ENCODE measurements around the gene FAM53B. TPM values are rescaled to one million over a fixed set of nuclear protein-coding genes. Genes with fewer than 3 reads are reported as not detected.
A peak's percentile ranks its signal among the peaks of the same experiment; 100 is the strongest.

FAM53B gene
- polyA plus RNA-seq, 6 donors from 2014 or later, result 19.6 to 141 (median 31.5) TPM

DNA sequence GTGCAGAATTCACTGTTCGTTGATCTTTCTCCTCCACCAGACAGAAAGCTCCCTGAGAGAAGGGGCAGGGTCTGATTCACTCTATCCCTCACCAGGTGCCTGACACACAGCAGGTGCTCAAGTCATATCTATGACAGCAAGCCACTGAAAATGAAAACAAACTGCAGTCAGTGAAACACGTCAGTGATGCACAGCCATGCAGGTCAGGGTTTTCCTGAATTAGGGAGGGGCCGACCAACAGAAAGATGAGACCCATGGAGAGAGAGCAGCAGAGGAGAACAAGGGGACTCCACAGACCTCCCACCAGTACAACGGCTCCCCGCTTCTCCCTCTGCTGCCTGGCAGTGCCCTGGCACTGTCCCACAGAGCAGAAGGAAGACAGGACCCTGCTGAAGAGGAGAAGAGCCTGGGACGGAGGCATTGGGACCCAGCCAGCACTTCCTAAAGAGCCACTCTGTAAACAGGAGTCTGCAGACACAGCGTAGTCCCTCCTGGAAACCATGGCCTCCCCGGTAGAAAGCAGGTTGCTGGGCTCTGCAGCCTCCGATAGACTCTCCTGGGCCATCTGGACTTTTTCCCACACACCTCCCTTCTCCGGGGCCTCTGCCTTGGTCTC, 50.3 kb downstream of the FAM53B start:
- Mint-ChIP-seq H3K27ac (peak overlapping the region; percentile 93 to 99 (median 97)), H3K4me1 (peaks cover 57 to 79% (median 71%) of the 10 kb centered on the region in 3 donors), H3K36me3 (peaks cover 9 to 15% of the 10 kb centered on the region in 2 donors), H3K9me3 (no peaks in the 10 kb centered on the region), H3K4me3 (peak overlapping the region in 7 of 8 donors; percentile 1 to 69 (median 39)), H3K27me3 (no peaks in the 10 kb centered on the region)
- peak; percentile 68 to 75 for ATAC-seq (ENCODE audit: low read depth in 2 of 2)
- peak; percentile 53 for DNase-seq

DNA sequence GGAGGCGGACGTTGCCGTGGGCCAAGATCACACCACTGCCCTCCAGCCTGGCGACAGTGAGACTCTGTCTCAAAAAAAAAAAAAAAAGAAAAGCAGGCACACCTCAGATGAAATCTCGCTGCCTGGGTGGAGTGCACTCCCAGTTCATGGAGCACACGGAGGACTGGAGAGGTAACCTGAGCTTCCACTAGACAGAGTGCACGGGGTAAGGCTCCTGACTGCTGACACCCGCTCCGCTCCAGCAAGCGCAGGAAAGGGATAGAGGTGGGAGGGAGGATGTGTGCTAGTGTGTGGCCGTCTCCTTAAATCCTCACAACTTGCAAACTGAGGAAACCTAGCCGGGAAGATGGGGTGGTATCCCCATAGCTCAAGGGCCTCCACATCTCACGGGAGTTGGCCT, 50.8 kb downstream of the FAM53B start:
- Mint-ChIP-seq H3K4me3 (peak overlapping the region in 4 of 8 donors; percentile 1 to 66 (median 30)), H3K27me3 (no peaks in the 10 kb centered on the region), H3K4me1 (peaks cover 54 to 78% (median 71%) of the 10 kb centered on the region in 3 donors), H3K27ac (peak overlapping the region; percentile 93 to 99 (median 96)), H3K36me3 (peaks cover 9 to 15% of the 10 kb centered on the region in 2 donors), H3K9me3 (no peaks in the 10 kb centered on the region)
- no peak for ATAC-seq (ENCODE audit: low read depth in 2 of 2)
- DNase-seq, result no peak

DNA sequence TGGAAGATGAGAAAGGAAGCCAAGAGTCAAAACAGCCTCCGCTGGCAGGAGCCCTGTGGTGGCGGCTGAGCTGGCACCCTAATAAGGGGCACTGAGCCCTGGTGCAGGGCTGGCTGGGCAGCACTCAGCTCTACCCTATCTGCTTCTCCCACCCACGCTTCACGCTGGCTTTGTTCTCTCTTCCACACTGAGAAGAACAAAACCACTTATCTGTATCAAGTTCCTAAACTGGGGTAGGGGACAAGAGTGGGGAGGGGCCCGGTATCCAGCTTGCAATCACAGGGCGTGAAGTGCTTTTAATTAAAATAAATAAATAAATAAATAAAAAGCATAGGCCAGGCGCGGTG, 52.1 kb downstream of the FAM53B start:
- H3K36me3 Mint-ChIP-seq, result peaks cover 9 to 15% of the 10 kb centered on the region in 2 donors
- no peak overlapping the region for H3K4me3 Mint-ChIP-seq
- peaks cover 52 to 78% (median 71%) of the 10 kb centered on the region in 3 donors for H3K4me1 Mint-ChIP-seq
- DNase-seq (no peak), ATAC-seq (ENCODE audit: low read depth in 2 of 2) (no peak)
- peak overlapping the region in 4 of 6 donors; percentile 73 to 86 (median 80) for H3K27ac Mint-ChIP-seq
- no peaks in the 10 kb centered on the region for H3K9me3 Mint-ChIP-seq
- H3K27me3 Mint-ChIP-seq, result no peaks in the 10 kb centered on the region

DNA sequence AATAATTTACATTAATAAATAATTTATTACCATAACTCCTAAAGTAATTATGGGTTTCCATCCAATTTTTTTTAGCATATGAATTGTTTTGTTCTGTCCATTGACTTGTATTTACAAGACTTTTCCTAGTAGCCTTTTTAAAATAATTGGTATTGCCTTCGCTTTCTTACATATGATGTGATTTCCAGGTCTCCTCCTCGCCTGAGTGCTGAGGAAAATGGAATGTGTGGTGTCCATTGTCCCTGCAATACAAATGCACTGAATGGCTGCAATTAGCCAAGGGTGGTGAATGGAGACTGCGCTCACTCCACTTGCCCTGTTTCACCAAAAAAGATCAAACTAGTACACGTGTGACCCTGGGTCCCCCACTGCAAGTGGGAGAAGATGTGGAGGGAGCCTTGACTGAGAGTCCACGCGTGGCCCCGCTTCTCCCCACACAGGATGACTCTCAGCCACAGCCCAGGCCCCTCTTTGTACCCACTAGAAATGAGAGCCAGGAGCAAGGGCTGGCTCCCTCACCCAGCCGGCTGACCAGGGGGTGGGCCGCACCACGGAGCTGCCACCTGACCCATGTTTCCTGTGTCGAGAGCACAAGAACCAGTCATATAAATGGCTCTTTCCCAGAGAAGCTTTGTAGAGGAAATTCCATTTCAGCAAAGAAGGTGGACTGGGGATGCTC, 52.6 kb downstream of the FAM53B start:
- ATAC-seq (ENCODE audit: low read depth in 2 of 2), result no peak
- no peak for DNase-seq
- Mint-ChIP-seq H3K36me3 (peaks cover 9 to 15% of the 10 kb centered on the region in 2 donors), H3K4me1 (peaks cover 52 to 78% (median 71%) of the 10 kb centered on the region in 3 donors), H3K9me3 (no peaks in the 10 kb centered on the region), H3K27me3 (no peaks in the 10 kb centered on the region), H3K27ac (peak overlapping the region; percentile 73 to 95 (median 82)), H3K4me3 (no peak overlapping the region)

DNA sequence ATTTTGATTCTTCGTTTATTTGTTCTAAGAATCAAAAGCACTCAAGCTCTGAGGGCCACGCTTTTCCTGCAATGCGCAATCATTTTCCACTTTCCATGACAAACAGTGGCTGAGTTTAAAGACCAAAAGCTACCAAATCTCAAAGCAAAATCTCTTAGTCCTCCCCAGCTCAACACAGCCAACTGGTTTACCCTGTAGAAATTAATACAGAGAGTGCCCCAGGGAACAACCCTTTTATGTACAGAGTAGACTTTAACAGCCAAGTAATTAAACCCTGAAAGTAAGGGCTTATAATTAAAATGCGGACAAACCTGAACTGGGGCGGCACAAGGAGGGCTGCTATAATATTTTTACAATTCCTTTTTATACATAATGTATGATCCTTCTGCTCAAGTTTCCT, 53.2 kb downstream of the FAM53B start:
- peaks cover 52 to 78% (median 71%) of the 10 kb centered on the region in 3 donors for H3K4me1 Mint-ChIP-seq
- H3K36me3 Mint-ChIP-seq, result peaks cover 9 to 15% of the 10 kb centered on the region in 2 donors
- no peak for DNase-seq
- ATAC-seq (ENCODE audit: low read depth in 2 of 2), result no peak
- H3K4me3 Mint-ChIP-seq, result no peak overlapping the region
- no peaks in the 10 kb centered on the region for H3K9me3 Mint-ChIP-seq
- no peaks in the 10 kb centered on the region for H3K27me3 Mint-ChIP-seq
- H3K27ac Mint-ChIP-seq, result peak overlapping the region in 2 of 6 donors; percentile 11 to 83

DNA sequence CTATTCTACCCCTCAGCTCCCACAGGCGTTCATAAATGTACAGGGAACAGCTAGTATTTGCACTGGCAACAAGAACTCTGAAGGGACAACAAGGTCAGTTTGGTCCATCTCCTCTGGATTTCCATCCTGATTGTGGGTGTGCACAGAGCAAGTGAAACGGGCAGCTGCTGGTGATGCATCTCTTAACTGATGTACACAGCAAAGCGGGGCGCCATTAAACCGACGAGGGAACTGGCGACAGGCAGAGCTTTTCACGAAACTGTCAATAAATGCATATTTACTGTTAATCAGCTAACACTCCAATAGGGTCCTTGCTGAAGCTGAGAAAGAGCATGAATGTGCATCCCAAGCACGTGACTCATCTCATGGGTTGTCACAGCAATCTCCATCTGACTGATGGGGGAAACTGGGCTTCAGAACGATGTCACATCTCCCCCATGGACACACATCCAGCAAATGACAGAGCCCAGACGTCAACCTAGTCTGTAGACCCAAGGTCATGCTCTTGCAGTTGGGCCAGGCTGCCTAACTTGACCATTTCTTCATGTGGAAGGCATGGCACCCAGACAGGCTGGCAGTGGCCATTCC, 54.2 kb downstream of the FAM53B start:
- DNase-seq (no peak), ATAC-seq (ENCODE audit: low read depth in 2 of 2) (no peak)
- no peaks in the 10 kb centered on the region for H3K27me3 Mint-ChIP-seq
- H3K36me3 Mint-ChIP-seq, result peaks cover 9 to 12% of the 10 kb centered on the region in 2 donors
- H3K9me3 Mint-ChIP-seq, result no peaks in the 10 kb centered on the region
- peaks cover 55 to 81% (median 76%) of the 10 kb centered on the region in 3 donors for H3K4me1 Mint-ChIP-seq
- H3K27ac Mint-ChIP-seq, result peak overlapping the region in 3 of 6 donors; percentile 47 to 86 (median 83)
- H3K4me3 Mint-ChIP-seq, result peak overlapping the region in 1 of 8 donors; percentile 16

DNA sequence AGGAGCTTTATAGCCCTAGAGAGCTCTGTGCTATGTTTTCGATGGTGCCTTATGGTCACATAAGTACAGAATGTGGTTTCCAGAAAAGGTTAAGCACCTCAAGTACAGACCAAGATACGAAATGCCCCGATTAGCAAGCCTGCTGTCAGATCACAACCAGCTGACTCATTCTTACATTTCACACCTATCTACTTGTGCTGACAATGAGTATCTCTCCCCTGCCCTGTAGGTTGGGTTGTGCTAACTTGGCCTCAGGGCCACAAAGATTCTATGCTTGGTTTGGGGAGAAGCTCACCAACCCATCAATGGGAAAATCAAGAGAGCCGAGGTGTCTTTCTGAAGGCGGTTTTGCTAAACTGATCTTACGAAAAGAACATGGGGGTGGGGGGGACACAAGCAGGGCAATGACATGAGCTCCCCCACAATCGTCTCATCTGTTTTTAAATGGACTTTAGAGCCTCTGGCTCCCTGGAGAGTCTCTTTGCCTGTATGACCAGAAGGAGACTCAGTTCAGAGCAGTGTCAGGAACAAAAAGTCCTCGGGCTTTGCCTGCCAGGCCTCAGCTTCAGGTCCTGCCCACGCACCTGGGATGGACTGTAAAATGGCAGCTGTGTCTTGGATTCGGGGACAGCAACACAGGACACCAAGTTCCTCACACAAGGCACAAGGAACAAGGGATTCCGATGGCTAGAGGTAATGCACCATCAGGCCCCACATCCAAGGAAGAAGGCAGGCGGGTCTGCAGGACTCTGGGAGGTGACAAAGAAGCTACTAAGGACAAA, 55.1 kb downstream of the FAM53B start:
- Mint-ChIP-seq H3K27ac (peak overlapping the region; percentile 47 to 86 (median 81)), H3K36me3 (peaks cover 6 to 8% of the 10 kb centered on the region in 2 donors), H3K4me3 (peak overlapping the region in 1 of 8 donors; percentile 30), H3K9me3 (no peaks in the 10 kb centered on the region), H3K4me1 (peaks cover 55 to 81% (median 76%) of the 10 kb centered on the region in 3 donors), H3K27me3 (no peaks in the 10 kb centered on the region)
- no peak for ATAC-seq (ENCODE audit: low read depth in 2 of 2)
- no peak for DNase-seq

DNA sequence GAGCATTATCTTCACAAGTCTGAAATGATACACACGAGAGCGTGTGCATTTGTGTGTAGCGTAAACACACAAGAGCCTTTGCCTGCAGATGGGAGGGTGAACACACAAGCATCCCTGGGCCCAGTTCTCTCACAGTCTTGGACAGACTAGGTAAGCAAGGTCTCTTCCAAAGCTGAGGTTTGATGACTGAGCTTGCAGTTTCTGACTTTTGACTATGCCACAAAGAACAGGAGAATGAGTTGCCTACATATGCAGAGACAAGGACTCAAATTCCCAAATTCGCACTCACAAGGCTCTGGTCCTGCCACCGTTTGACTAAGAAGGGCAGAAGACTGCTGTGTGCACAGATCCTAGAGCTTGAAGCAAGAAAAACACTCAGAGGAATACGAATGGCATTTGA, 55.8 kb downstream of the FAM53B start:
- Mint-ChIP-seq H3K27me3 (no peaks in the 10 kb centered on the region), H3K27ac (peak overlapping the region; percentile 54 to 94 (median 84)), H3K9me3 (no peaks in the 10 kb centered on the region), H3K36me3 (peaks cover 0 to 8% of the 10 kb centered on the region in 2 donors), H3K4me1 (peaks cover 55 to 81% (median 76%) of the 10 kb centered on the region in 3 donors), H3K4me3 (no peak overlapping the region)
- no peak for DNase-seq
- no peak for ATAC-seq (ENCODE audit: low read depth in 2 of 2)

DNA sequence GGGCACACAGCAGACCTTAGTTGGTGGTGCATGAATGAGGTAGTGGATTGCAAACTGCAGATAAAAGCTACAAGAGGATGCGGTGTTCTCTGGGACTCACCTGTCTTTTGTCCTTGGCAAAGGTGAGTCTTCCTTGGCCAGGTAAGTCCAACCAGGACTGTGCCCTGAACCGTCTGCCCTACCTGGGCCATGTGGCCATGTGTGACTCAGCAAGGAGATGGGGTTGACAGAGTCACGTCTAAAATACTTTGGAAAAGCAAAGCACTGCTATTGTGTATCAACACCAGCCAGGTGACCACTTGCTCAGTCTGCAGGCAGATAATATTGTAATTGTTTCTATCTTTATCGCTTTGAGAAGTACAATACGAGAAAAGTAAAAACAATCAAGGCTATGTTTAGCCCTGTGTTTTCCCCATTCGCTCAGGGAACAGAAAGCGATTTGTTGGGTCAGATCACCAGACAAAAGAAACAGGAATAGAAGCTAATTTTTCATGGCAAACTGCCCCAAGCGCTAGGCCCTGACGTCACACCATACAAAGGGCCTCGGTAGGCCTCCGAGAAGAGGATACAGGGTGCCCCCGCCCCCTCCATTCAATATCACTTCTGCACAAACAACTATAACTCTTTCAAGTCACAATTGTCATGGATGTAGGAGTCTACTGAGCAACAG, 57.3 kb downstream of the FAM53B start:
- ATAC-seq (ENCODE audit: low read depth in 2 of 2) (peak; percentile 30 to 64), DNase-seq (peak; percentile 34)
- no peaks in the 10 kb centered on the region for H3K27me3 Mint-ChIP-seq
- peak overlapping the region; percentile 83 to 98 (median 93) for H3K27ac Mint-ChIP-seq
- no peaks in the 10 kb centered on the region for H3K9me3 Mint-ChIP-seq
- peaks cover 0 to 8% of the 10 kb centered on the region in 2 donors for H3K36me3 Mint-ChIP-seq
- H3K4me1 Mint-ChIP-seq, result peaks cover 61 to 86% (median 81%) of the 10 kb centered on the region in 3 donors
- H3K4me3 Mint-ChIP-seq, result peak overlapping the region in 7 of 8 donors; percentile 33 to 82 (median 65)

DNA sequence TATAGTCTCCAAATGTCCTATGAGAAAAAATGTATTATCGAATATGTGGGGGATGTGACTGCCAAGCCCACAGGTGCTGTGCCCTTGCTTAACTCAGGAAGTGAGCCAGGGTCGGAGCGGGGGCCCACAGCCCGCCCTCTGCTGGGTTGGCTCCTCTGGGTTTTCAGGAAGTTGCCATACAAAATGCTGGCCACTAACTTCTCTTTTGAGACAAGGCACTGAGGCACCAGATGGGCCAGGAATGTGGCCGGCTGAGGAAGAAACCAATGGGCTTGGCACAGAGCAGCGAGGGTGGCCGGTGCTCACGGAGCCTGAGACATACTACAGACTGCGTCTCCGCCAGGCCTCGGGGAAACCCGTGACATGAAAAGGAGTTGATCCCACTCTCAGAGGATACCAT, 58.9 kb downstream of the FAM53B start:
- Mint-ChIP-seq H3K27me3 (no peaks in the 10 kb centered on the region), H3K4me1 (peaks cover 61 to 91% (median 89%) of the 10 kb centered on the region in 3 donors)

DNA sequence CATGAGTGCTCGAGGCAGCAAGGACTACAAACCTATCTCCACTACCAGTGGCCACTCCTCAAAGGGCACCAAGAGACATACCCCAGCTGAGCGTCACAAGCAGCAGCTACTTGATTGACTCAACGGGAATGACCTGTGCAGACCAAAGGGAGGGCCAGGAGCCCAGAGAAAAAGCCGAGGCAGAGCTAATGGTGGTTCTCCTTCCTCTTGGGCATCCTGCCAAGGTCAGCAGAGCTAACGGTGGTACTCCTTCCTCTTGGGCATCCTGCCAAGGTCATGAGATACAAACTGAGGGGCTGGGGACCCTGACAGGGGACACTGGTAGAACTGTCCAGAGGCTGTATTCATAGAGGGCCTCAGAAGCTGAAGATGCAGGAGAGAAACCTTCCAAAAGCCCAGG, 60.4 kb downstream of the FAM53B start:
- no peak for DNase-seq
- peaks cover 7 to 8% of the 10 kb centered on the region in 2 donors for H3K36me3 Mint-ChIP-seq
- peak overlapping the region; percentile 2 to 87 (median 76) for H3K4me3 Mint-ChIP-seq

More for the DNA sequence above, 58.9 kb downstream of the FAM53B start:
- ATAC-seq (ENCODE audit: low read depth in 2 of 2), result peak; percentile 76 to 82
- H3K4me3 Mint-ChIP-seq, result peak overlapping the region; percentile 8 to 88 (median 68)
- peaks cover 7% of the 10 kb centered on the region in 2 donors for H3K36me3 Mint-ChIP-seq
- peak overlapping the region; percentile 83 to 98 (median 93) for H3K27ac Mint-ChIP-seq
- H3K9me3 Mint-ChIP-seq, result no peaks in the 10 kb centered on the region
- peak; percentile 67 for DNase-seq

DNA sequence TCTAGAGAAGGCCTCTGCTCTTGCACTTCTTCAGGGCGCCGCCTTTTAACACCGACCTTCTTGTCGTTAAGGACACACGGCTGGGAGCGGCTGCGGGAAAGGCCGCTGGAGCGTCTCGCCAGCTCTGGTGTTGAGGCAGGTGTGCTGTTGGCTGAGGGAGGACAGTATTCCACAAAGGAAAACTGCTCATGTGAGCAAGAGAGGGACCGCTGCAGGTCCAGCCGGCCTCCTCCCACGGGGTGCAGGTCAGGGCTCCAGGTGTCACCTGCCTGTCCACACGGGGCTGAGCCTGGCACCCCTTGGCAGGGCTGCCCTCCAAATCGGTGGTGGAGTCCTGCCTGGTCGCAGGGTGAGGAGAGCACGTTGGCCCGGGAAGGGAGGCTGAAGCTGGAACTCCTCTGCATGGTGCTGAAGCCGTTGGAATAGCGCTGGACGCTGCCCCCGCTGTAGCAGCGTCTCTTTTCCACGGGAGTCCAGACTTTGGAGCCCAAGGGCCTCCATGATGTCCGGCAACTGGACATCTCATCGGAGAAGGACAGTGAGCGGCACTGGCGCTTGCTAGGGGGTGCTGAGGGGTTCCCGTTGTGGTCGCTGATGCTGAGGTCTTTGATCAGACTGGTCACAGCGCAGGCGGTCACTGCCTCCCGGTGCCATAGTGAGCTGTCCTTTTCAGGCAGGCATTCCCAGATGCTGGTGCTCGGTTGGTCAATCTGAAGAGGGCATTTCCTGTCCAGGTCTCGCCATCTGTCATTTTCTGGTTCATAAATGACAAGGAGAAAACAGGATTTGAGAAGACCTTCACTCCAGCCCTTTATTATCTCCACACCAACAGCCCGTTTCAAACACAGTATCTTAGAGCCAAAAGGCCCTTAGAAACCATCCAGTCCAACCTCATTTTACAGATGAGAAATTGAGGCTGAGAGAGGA, 62.3 kb downstream of the FAM53B start:
- H3K4me1 Mint-ChIP-seq, result peaks cover 75 to 90% (median 90%) of the 10 kb centered on the region in 3 donors
- H3K36me3 Mint-ChIP-seq, result peaks cover 7 to 8% of the 10 kb centered on the region in 2 donors
- no peak for ATAC-seq (ENCODE audit: low read depth in 2 of 2)
- peak overlapping the region in 4 of 6 donors; percentile 59 to 95 (median 84) for H3K27ac Mint-ChIP-seq
- peak overlapping the region in 2 of 8 donors; percentile 6 to 37 for H3K4me3 Mint-ChIP-seq
- no peak for DNase-seq
- no peaks in the 10 kb centered on the region for H3K27me3 Mint-ChIP-seq
- H3K9me3 Mint-ChIP-seq, result no peaks in the 10 kb centered on the region

More for the DNA sequence above, 60.4 kb downstream of the FAM53B start:
- Mint-ChIP-seq H3K9me3 (no peaks in the 10 kb centered on the region), H3K27ac (peak overlapping the region; percentile 49 to 95 (median 86)), H3K4me1 (peaks cover 69 to 91% (median 90%) of the 10 kb centered on the region in 3 donors), H3K27me3 (no peaks in the 10 kb centered on the region)
- ATAC-seq (ENCODE audit: low read depth in 2 of 2), result no peak

Data from naive B cell (primary cell).